Limb (tissue), 2 donors: ENCODE data around the gene MMRN2.
A peak's percentile ranks its signal among the peaks of the same experiment; 100 is the strongest.
"Not testable (repeated sequence)": the region's sequence is repeated elsewhere in the genome, so short reads cannot be mapped to it uniquely, and the experiment has no call there.

Experiments used
- DNase-seq, 2 donors: peaks; one replicate each; pipeline ENCODE4 v3.0.0-alpha.2; 2016; ENCODE audit errors: extremely low spot score in 2 of 2

The MMRN2 gene

DNA sequence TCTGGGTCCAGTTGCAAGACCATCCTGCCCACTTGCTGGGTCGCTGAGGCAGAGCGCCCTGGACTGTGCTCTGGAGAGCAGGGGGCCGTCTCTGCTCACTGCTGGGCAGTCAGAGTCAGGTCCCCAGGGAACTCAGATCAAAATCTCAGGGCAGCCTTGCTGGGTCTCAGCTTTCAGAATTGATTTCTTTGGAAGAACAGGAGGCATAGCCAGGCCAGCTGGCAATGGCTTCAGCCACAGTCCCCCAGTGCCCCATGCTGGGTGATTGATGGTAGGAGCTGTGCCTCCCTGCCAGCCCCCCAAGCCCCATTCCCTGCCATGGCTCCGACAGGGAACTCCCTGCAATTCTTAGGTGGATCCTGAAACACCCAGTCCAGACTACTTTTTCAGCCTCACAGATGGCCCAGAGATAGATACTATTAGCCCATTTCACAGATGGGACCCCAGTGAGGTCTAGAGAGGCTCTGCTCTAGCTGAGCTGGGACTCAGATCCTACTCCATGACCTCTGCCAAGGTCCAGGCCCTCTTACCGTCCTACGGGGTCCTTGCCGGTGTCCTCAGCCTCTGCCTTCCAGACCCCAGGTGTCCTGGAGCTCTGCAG is 467 bp downstream of the MMRN2 start:
- DNase-seq, result peak in 1 of 2 donors; percentile 36

DNA sequence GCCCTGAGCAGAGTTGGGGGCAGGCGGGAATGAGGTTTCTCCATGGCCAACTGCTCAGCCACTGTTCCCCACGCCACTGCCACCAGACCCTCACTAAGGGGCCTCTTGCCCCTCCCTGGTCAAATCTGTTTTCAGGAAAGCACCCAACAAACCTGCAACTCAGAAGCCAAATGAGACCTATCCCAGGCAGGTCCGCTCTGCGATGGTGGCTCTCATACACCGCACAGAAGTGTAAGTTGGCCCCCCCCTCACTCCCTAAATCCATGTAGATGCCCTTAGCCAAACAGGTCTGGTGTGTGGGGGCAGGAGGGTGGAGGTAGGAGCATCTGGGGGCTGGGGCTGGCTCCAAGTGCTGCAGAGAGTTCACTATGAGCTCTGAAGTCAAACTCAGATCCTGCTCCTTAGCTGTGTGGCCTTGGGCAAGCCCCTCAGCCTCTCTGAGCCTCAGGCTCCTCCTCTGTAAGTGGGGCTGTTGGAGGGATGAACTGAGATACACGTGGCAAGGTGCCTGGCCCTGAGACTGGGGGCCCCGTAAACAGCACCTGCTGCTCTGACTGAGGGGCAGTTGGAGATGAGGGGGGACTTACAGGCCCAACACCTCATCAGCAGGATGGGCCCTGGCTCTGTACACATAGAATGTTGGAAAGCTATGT is 1.1 kb downstream of the MMRN2 start:
- no peak for DNase-seq

DNA sequence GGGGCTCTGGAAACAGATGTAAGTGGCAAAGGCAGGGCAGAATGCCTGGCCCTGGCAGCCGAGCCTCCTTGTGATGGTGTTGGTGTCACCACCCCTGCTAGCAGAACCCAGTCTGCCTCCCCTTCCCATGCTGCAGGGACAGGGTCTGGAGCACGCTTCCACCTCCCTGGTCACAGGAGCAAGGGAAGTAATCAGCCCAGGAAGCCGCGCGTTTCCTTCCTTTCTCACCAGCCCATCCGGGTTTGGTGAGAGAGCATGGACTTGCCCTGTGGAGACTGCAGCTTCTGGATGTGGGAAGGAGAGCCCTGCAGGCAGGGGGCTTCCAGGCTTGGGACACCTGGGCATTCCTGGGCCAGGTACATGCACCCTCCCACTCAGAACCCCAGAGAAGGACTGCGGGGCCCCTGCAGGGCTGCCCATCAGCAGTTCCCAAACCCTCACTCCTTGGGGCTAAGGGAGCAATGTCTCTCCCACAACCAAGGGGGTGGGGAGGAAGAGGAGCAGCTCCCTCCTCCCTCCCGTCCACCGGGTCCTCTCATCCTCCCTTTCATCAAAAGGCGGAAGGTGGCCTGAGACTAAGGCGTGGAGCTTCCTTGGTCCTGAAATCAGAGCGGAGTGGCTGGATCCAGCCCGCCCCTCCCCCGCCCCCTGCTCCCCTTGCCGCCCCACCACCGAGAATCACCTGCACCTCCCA is 1.8 kb downstream of the MMRN2 start:
- peak in 1 of 2 donors; percentile 37 for DNase-seq

DNA sequence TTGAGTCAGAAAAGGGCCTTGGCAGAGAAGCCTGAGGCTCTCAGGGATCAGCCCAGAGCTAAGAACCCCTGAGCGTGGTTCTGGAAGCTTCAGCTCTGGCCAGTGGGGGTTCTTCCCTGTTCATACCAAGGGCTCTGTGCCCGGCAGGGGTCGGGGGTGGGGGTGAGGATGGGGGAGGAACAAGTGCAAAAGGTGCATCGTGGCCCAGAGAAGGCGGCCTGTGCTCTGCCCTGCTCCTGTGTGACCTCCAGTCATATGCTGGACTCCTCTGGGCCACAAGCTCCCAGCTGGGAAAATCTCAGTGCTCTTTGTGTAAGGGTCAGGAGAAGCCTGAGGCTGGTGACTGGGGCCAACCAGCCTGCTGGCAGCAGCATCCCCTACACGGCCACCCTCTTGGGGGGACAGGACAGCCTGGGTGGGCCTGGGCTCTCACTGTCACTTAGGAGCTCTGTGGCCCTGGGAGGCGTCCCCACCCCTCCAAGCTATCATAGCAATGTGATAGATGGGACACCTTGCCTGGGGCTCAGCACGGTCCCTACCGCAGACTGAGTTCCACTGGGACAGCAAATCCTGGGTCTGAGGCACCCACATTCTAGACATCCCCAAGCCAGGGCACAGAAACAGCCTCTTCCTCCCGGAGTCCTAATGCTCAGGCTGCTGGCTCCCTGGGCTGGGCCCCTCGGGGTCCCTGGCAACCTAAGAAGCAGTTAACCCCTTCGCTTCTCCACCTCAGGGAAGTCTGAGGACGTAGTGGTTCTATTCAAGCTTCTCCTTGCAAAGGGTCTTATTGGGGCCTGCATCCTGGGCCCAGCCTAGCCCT is 2.5 kb downstream of the MMRN2 start:
- peak in 1 of 2 donors; percentile 36 for DNase-seq

- DNase-seq, result peak; percentile 64 to 73
Observed at GRCh38 chr10:86953747-86954680, 3.4 kb downstream of the MMRN2 start.

DNA sequence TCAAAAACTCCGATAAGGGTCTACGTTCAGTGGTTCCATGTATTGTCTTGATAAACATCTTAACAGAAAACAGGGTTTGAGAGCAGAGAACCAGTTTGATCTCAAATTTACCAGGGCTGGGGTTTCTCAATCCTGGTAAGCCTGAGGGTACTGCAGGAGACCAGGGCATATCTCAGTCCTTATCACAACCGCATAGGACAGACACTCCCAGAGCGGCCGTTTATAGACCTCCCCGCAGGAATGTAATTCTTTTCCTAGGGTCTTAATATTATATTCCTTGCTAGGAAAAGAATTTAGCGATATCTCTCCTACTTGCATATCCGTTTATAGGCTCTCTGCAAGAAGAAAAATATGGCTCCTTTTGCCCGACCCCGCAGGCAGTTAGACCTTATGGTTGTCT is 4.7 kb downstream of the MMRN2 start:
- DNase-seq, result not testable (repeated sequence)

DNA sequence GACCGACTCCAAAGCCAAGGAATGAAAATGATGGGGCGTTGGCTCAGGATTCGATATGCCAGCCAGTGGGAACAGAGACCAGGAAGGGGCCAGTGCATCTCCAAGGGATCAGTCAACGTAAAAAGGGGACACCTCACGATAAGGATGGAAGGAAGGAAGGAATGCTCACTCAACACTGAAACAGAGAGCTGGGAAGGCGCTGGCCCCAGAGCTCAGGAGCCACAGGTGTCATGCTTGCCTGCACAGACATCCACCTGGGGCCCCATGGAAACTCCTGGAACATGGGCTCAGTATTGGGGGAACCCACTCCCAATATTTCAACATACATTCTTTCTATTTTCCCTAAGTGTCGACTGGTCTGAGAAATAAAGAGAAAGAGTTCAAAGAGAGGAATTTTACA is 5.3 kb downstream of the MMRN2 start:
- DNase-seq, result no peak

DNA sequence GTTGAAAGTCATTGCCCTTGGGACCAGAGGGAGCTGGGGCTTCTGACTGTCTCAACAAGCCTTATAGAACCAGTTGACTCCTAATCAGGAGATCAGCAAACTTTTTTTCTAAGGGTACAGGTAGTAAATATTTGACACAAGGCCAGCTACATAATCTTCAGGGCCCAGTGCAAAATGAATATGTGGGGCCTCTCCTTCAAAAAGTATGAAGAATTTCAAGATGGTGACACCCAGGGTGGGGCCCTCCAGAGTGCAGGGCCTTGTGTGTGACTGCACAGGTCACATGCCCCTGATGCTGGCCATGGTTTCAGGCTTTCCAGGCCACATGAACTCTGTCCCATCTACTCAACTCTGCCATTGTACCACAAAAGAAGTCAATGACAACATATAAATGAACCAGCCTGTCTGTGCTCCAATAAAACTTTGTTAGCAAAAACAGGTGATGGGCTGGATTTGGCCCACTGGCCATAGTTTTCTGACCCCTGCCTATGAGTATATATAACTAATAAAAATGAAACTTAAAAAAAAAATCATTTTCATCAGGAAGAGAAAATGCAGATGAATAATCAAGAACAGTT is 6.1 kb downstream of the MMRN2 start:
- DNase-seq, result no peak

- no peak for DNase-seq
Observed at GRCh38 chr10:86950349-86950748, 7.1 kb downstream of the MMRN2 start.

GRCh38 chr10:86947806-86948205 is 9.6 kb downstream of the MMRN2 start:
- DNase-seq, result not testable (repeated sequence)

- DNase-seq, result no peak
Observed at GRCh38 chr10:86946213-86947155, 10.9 kb downstream of the MMRN2 start.

DNA sequence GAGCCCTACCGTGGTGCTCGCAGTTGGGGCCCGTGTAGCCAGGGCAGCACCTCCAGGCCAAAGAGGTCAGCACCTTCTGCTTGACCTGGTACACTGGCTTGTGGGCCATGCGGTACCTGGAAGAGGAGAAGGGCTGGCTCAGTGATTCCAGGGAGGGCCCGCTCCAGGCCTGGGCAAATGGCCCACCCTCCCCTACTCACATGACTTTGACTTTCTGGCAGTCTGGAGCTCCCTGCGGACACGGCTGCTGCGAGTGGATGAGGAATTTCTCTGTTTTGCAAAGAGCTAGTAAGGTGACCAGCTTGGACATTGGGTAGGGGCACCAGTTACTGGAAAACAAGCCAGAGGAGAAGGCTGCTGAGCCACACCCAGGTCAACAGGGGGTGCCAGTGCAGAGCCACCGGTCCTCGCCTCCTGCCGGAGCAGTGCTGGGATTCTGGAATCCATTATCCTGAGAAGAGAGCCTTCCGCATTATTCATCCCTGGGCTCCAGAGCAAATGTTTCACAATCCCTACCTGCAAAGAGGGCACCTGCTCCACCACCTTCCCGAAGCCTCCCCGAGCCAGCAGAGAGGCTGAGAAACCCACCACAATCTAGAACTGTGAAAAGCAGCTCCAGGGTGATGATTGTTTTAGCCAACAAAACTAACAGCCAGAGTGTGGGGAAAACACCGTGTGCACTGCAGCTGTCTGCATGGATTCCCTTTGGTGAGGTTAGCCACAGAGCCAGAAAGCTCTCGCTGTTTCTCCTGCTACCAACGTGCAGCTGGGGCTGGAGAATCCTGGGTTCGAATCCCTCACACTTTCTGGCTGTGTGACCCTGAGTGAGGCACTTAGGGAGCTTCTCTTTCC is 11.8 kb downstream of the MMRN2 start:
- DNase-seq, result no peak

DNA sequence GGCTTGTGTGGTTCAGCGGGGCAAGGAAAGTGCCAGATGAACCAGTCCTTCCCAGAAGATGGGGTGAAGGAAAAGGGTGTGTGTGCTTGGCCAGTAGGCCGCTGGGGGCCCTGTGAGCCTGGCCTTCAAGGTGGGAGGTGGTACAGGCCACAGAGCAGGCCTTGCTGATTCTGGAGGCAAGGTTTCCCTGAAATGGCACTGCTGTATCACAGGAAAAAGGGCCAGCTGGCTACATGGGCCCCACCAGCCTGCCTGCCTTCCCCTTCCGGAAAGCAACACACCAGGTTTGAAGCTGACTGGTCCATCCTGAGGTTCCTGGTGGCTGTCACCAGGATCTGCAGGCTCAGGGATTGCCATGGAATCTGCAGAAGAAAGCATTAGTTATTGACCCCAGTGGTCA is 12.5 kb downstream of the MMRN2 start:
- DNase-seq, result no peak

- no peak for DNase-seq
Observed at GRCh38 chr10:86944471-86944870, 12.9 kb downstream of the MMRN2 start.

GRCh38 chr10:86944031-86944419 is 13.4 kb downstream of the MMRN2 start:
- DNase-seq, result no peak

- no peak for DNase-seq
Observed at GRCh38 chr10:86943316-86944030, 13.9 kb downstream of the MMRN2 start.

DNA sequence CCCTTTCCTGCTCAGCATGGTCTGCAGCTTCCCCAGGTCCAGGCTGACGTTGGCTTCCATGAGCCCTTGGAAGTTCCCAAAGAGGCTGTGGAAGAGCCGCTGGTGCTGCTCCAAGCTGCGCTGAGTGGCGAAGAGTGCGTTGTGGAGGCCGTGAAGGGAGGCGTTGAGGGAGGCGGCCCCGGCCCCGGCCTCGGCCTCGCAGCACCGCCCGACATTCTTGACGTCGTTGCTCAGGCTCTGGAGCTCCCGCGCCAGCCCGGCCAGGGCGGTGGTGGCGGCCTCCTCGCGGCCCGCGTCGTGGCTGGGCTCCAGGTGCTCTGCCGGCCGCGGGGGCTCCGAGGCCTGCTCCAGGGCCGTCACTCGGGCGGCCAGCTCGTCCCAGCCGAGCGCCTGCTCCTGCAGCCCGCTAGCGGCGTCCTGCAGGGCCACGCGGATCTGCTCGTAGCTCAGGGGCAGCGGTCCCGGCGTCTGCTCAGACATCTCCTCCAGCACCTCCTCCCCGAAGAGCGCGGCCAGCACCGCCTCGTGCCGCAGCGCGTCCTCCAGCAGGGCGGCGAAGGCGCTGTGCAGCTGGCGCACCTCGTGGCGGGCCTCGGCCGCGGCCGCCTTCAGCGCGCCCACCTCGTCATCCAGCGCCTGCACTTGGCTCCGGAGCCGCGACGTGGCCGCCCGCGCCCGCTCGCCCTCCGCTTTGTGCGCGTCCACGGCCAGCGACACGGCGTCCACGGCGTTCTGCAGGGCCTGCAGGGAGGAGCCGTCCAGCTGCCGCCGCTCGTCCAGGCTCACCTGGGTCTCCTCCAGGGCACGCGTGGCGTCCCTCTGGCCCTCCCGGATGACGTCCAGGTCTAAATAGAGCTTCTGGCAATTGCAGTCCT is 14.7 kb downstream of the MMRN2 start:
- DNase-seq, result no peak
